IMR-90 (cell line): Measurements from ENCODE around the gene RAB14. TPM values are rescaled to one million over a fixed set of nuclear protein-coding genes. Genes with fewer than 3 reads are reported as not detected.

Experiments used
- ATAC-seq: fragments of 200-7000 bp; cut with Tn5 transposase; 2 replicates; pipeline ENCODE4 v1.9.1; 2020; ENCODE audit warnings: low read depth, mild to moderate bottlenecking, moderate library complexity
- BruUV-seq: library from RNA; stranded (reverse); fragments of 400-500 nt; replicated peaks from 2 replicates; lab custom pipeline; 2021; lab: Mats Ljungman, UMichigan
- CTCF ChIA-PET: fragments of 300-600 bp; formaldehyde crosslinking; extraction: SDS; loops from one replicate; lab custom pipeline; 2021; ENCODE audit warnings: antibody characterized with exemption; lab: Yijun Ruan, JAX
- POLR2A ChIA-PET: fragments of 300-600 bp; sonication (Branson Sonifier 250); formaldehyde crosslinking; loops from one replicate; lab custom pipeline; 2022; ENCODE audit warnings: antibody characterized with exemption; ENCODE audit not compliant: unreplicated experiment; lab: Charles Lee
- DNase-seq: peaks from one replicate; pipeline ENCODE4 v3.0.0; 2013
- H2AFZ ChIP-seq: replicated peaks from 2 replicates; pipeline ENCODE3; 2013; ENCODE audit warnings: low read length, mild to moderate bottlenecking; ENCODE audit not compliant: poor library complexity
- H2AK5ac ChIP-seq: 2 replicates; pipeline ENCODE4 v1.6.1; 2013; ENCODE audit warnings: low read depth, low read length, inconsistent platforms
- H2AK9ac ChIP-seq: replicated peaks from 2 replicates; pipeline ENCODE3; 2013; ENCODE audit warnings: mild to moderate bottlenecking, low read depth, low read length, moderate library complexity; ENCODE audit not compliant: poor library complexity
- H2BK120ac ChIP-seq: 2 replicates; pipeline ENCODE4 v1.6.1; 2013; ENCODE audit warnings: low read depth, low read length, inconsistent platforms
- H2BK15ac ChIP-seq: 3 replicates; pipeline ENCODE4 v1.6.1; 2013; ENCODE audit warnings: low read depth, low read length, inconsistent platforms
- H2BK20ac ChIP-seq: 2 replicates; pipeline ENCODE4 v1.6.1; 2013; ENCODE audit warnings: low read depth, mild to moderate bottlenecking, inconsistent platforms, low read length, moderate library complexity
- H2BK5ac ChIP-seq: 2 replicates; pipeline ENCODE4 v1.6.1; 2013; ENCODE audit warnings: mild to moderate bottlenecking, low read depth, low read length, inconsistent platforms; ENCODE audit not compliant: poor library complexity, severe bottlenecking
- H3K14ac ChIP-seq: replicated peaks from 2 replicates; pipeline ENCODE4 v1.6.1; 2013; ENCODE audit warnings: low read depth, low read length, inconsistent platforms
- H3K18ac ChIP-seq: 2 replicates; pipeline ENCODE4 v1.6.1; 2013; ENCODE audit warnings: low read depth, low read length, control low read depth
- H3K23ac ChIP-seq: 2 replicates; pipeline ENCODE4 v1.6.1; 2013; ENCODE audit warnings: low read depth, low read length, inconsistent platforms
- H3K27ac ChIP-seq: 2 replicates; pipeline ENCODE4 v1.5.1; 2013; ENCODE audit warnings: mild to moderate bottlenecking, control low read depth, low read length; ENCODE audit not compliant: insufficient read depth
- H3K27me3 ChIP-seq: 2 replicates; pipeline ENCODE4 v1.6.1; 2013; ENCODE audit warnings: low read length; ENCODE audit not compliant: control insufficient read depth, insufficient read depth
- H3K36me3 ChIP-seq: 2 replicates; pipeline ENCODE4 v1.6.1; 2013; ENCODE audit warnings: low read length, mixed read lengths; ENCODE audit not compliant: control insufficient read depth, insufficient read depth
- H3K4ac ChIP-seq: 2 replicates; pipeline ENCODE4 v1.6.1; 2013; ENCODE audit warnings: low read depth, low read length, inconsistent platforms
- H3K4me1 ChIP-seq: 2 replicates; pipeline ENCODE4 v1.6.1; 2013; ENCODE audit warnings: low read length, mixed read lengths; ENCODE audit not compliant: control insufficient read depth, insufficient read depth
- H3K4me2 ChIP-seq: 2 replicates; pipeline ENCODE4 v1.6.1; 2013; ENCODE audit warnings: low read depth, mild to moderate bottlenecking, control low read depth, low read length, moderate library complexity
- H3K4me3 ChIP-seq: 2 replicates; pipeline ENCODE4 v1.5.1; 2013; ENCODE audit warnings: low read depth, mild to moderate bottlenecking, control low read depth, low read length, moderate library complexity; ENCODE audit not compliant: insufficient read depth
- H3K56ac ChIP-seq: 2 replicates; pipeline ENCODE4 v1.6.1; 2013; ENCODE audit warnings: low read length, inconsistent platforms; ENCODE audit not compliant: insufficient read depth; ENCODE audit errors: extremely low read depth
- H3K79me1 ChIP-seq, 2 experiments: 2 replicates each; pipeline ENCODE4 v1.6.1; 2013; ENCODE audit warnings: low read length in 2 of 2, inconsistent platforms in 1 of 2, low read depth in 1 of 2
- H3K9ac ChIP-seq: 2 replicates; pipeline ENCODE4 v1.6.1; 2013; ENCODE audit warnings: low read depth, low read length, control low read depth
- H3K9me1 ChIP-seq: 2 replicates; pipeline ENCODE4 v1.6.1; 2013; ENCODE audit warnings: low read length, inconsistent platforms; ENCODE audit not compliant: insufficient read depth
- H3K9me3 ChIP-seq: 2 replicates; pipeline ENCODE4 v1.6.1; 2013; ENCODE audit warnings: low read length; ENCODE audit not compliant: control insufficient read depth, insufficient read depth
- H4K20me1 ChIP-seq: 2 replicates; pipeline ENCODE4 v1.6.1; 2013; ENCODE audit warnings: low read length, inconsistent platforms; ENCODE audit not compliant: insufficient read depth
- H4K5ac ChIP-seq: 2 replicates; pipeline ENCODE4 v1.6.1; 2013; ENCODE audit warnings: mild to moderate bottlenecking, low read depth, low read length, control low read depth
- H4K8ac ChIP-seq, 2 experiments: 2 replicates each; pipeline ENCODE4 v1.6.1; 2013; ENCODE audit warnings: low read depth in 2 of 2, low read length in 2 of 2, control low read depth in 1 of 2, inconsistent platforms in 1 of 2
- H4K91ac ChIP-seq: 2 replicates; pipeline ENCODE4 v1.6.1; 2013; ENCODE audit warnings: low read depth, low read length, inconsistent platforms; ENCODE audit not compliant: insufficient read depth
- BHLHE40 ChIP-seq: fragments of 150-350 bp; IDR thresholded peaks from 2 replicates; pipeline ENCODE4 v1.6.1; 2016; ENCODE audit warnings: mild to moderate bottlenecking, low read depth, low read length
- CEBPB ChIP-seq: IDR thresholded peaks from 2 replicates; pipeline ENCODE4 v1.6.1; 2012; ENCODE audit warnings: low read depth, low read length, improper control_type of control experiment
- CHD1 ChIP-seq: IDR thresholded peaks from 2 replicates; pipeline ENCODE4 v1.6.1; 2012; ENCODE audit warnings: low read depth, low read length, improper control_type of control experiment
- CTCF ChIP-seq: conservative IDR thresholded peaks from 2 replicates; pipeline ENCODE4 v1.5.1; 2012; ENCODE audit warnings: mild to moderate bottlenecking, low read depth, low read length, improper control_type of control experiment
- ELK1 ChIP-seq: fragments of 150-350 bp; IDR thresholded peaks from 2 replicates; pipeline ENCODE4 v1.6.1; 2016; ENCODE audit warnings: low read depth, mild to moderate bottlenecking, low read length, moderate library complexity, borderline replicate concordance
- FOS ChIP-seq: fragments of 150-350 bp; IDR thresholded peaks from 2 replicates; pipeline ENCODE4 v1.6.1; 2016; ENCODE audit warnings: low read depth, low read length
- MAFK ChIP-seq: IDR thresholded peaks from 2 replicates; pipeline ENCODE4 v1.6.1; 2012; ENCODE audit warnings: low read depth, low read length, improper control_type of control experiment
- MAZ ChIP-seq: IDR thresholded peaks from 2 replicates; pipeline ENCODE4 v1.6.1; 2012; ENCODE audit warnings: low read depth, mild to moderate bottlenecking, low read length, improper control_type of control experiment, moderate library complexity, borderline replicate concordance
- MXI1 ChIP-seq: IDR thresholded peaks from 2 replicates; pipeline ENCODE4 v1.6.1; 2012; ENCODE audit warnings: low read depth, mild to moderate bottlenecking, low read length, moderate library complexity, borderline replicate concordance
- NFE2L2 ChIP-seq: fragments of 150-350 bp; IDR thresholded peaks from 2 replicates; pipeline ENCODE4 v1.6.1; 2016; ENCODE audit warnings: low read depth, mild to moderate bottlenecking, low read length
- POLR2A ChIP-seq: IDR thresholded peaks from 2 replicates; pipeline ENCODE4 v1.6.1; 2012; ENCODE audit warnings: mild to moderate bottlenecking, low read depth, low read length
- RAD21 ChIP-seq: IDR thresholded peaks from 2 replicates; pipeline ENCODE4 v1.6.1; 2012; ENCODE audit warnings: low read length, improper control_type of control experiment
- RCOR1 ChIP-seq: IDR thresholded peaks from 2 replicates; pipeline ENCODE4 v1.6.1; 2012; ENCODE audit warnings: mild to moderate bottlenecking, low read length, improper control_type of control experiment; ENCODE audit not compliant: insufficient replicate concordance
- RFX5 ChIP-seq: IDR thresholded peaks from 2 replicates; pipeline ENCODE4 v1.8.0; 2012; ENCODE audit warnings: low read depth, mild to moderate bottlenecking, low read length, moderate library complexity
- SMC3 ChIP-seq: fragments of 150-350 bp; IDR thresholded peaks from 2 replicates; pipeline ENCODE4 v1.6.1; 2016; ENCODE audit warnings: low read depth, mild to moderate bottlenecking, antibody characterized with exemption, low read length, moderate library complexity
- USF2 ChIP-seq: fragments of 150-350 bp; IDR thresholded peaks from 2 replicates; pipeline ENCODE4 v1.6.1; 2017; ENCODE audit warnings: mild to moderate bottlenecking, antibody characterized with exemption, low read length, low read depth
- WGBS, 2 experiments: methylation state at CpG; one replicate each; pipeline versions ENCODE4 v1.1.5 to v1.1.7; 2013; ENCODE audit warnings: missing lambda C conversion rate in 2 of 2; ENCODE audit not compliant: insufficient read length in 1 of 2; ENCODE audit errors: extremely low coverage in 2 of 2; 5-methylcytosine and 5-hydroxymethylcytosine counted together
- dilution Hi-C: fragments of 300-500 bp; cut with HindIII; formaldehyde crosslinking; loops from one replicate; pipeline ENCODE4 v1.14.3; 2018; ENCODE audit warnings: low sequenced_read_pairs; ENCODE audit not compliant: unreplicated experiment
- in situ Hi-C: fragments of 300-500 bp; cut with MboI; formaldehyde crosslinking; loops from 3 replicates; pipeline ENCODE4 v1.14.3; 2019; ENCODE audit warnings: low sequenced_read_pairs, inconsistent platforms, mixed read lengths
- intact Hi-C: fragments of 100-400 bp; cut with micrococcal nuclease; formaldehyde crosslinking; loops from 2 replicates; pipeline ENCODE4 v1.10.0; 2022
- polyA plus RNA-seq, 3 experiments: library from polyadenylated mRNA; depleted of rRNA; stranded (reverse); fragments of >200 nt; gene quantifications; 2 replicates each; pipeline ENCODE4 v1.2.3, GENCODE V29; 2012; ENCODE audit warnings: low replicate concordance in 1 of 3
- total RNA-seq: library from RNA; depleted of rRNA; stranded (reverse); fragments of >200 nt; gene quantifications from 2 replicates; pipeline ENCODE4 v1.2.3, GENCODE V29; 2012

RAB14 gene
- total and polyA plus RNA-seq, 2 of the 4 experiments (the other 2 are of a cell fraction), result 20.1 to 29.3 TPM

GRCh38 chr9:121221664-121222055 lies 20.0 kb upstream of the RAB14 start:
- no peak overlapping the region for H3K9ac ChIP-seq
- dilution Hi-C loops (no loop called here), intact Hi-C loops (loop anchor here (2.0 kb wide), 1 partner anchor 47 kb away; the partner anchor contains the start of gene GSN), in situ Hi-C loops (no loop called here)
- no peak overlapping the region for H2BK15ac ChIP-seq
- H3K4me3 ChIP-seq, result no peak overlapping the region
- no peak overlapping the region for H4K8ac ChIP-seq
- H3K14ac ChIP-seq, result no peak overlapping the region
- H3K79me1 ChIP-seq, result peaks cover 0 to 3% of the 10 kb centered on the region in 2 experiments; a peak in 1 of 4 replicates
- no peaks in the 10 kb centered on the region for H3K36me3 ChIP-seq
- H3K4me1 ChIP-seq, result 0 out of 2 replicates have a peak, but pooled peaks cover 2% of the 10 kb centered on the region
- no peak overlapping the region for H3K27ac ChIP-seq
- no peak overlapping the region for H4K5ac ChIP-seq
- no peak overlapping the region for H3K18ac ChIP-seq
- WGBS, 2 experiments, result 92% methylated on average over 2 of the region's 2 CpGs; no CpG with 5 or more reads in 1 of the 2 experiments
- peak overlapping the region; percentile 12; the same call in 1 of the 2 replicates for H2BK120ac ChIP-seq
- H4K91ac ChIP-seq, result no peak overlapping the region
- POLR2A ChIA-PET, result no interaction called here
- no peak for ATAC-seq
- peaks cover 5% of the 10 kb centered on the region; the same call in 1 of the 2 replicates for H3K9me1 ChIP-seq
- no peak overlapping the region for H2AFZ ChIP-seq
- H2AK9ac ChIP-seq, result no peak overlapping the region
- no peak overlapping the region for H3K56ac ChIP-seq
- no peak overlapping the region for H2BK20ac ChIP-seq
- BruUV-seq, result no TSS peak
- CTCF ChIA-PET, result no interaction called here
- no peaks in the 10 kb centered on the region for H3K27me3 ChIP-seq
- H3K23ac ChIP-seq, result peak overlapping the region; percentile 14; the same call in 1 of the 2 replicates
- H4K20me1 ChIP-seq, result no peaks in the 10 kb centered on the region
- TF ChIP-seq CHD1 (no peak), CEBPB (no peak), RCOR1 (no peak), RFX5 (no peak), BHLHE40 (no peak), USF2 (no peak), FOS (no peak), CTCF (no peak), MAFK (no peak), RAD21 (no peak), SMC3 (no peak), MXI1 (no peak), NFE2L2 (no peak), MAZ (no peak), ELK1 (no peak), POLR2A (no peak)
- DNase-seq, result no peak
- H2BK5ac ChIP-seq, result no peak overlapping the region
- H3K9me3 ChIP-seq, result no peaks in the 10 kb centered on the region
- no peak overlapping the region for H3K4ac ChIP-seq
- peak overlapping the region; percentile 31; the same call in 1 of the 2 replicates for H2AK5ac ChIP-seq
- H3K4me2 ChIP-seq, result no peak overlapping the region
